HEK293 (cell line): ENCODE results near the gene IRX5.

Experiments
- GLI4 ChIP-seq: fragments of 450-650 bp; formaldehyde crosslinking; IDR thresholded peaks from 2 replicates; pipeline ENCODE4 v1.5.1; 2016; ENCODE audit warnings: missing biosample characterization, missing genetic modification characterization
- TCF7L2 ChIP-seq: IDR thresholded peaks from 2 replicates; pipeline ENCODE4 v1.6.1; 2011; ENCODE audit warnings: low read depth, mild to moderate bottlenecking, inconsistent platforms, low read length, moderate library complexity, borderline replicate concordance
- ZBTB17 ChIP-seq: fragments of 450-650 bp; formaldehyde crosslinking; IDR thresholded peaks from 2 replicates; pipeline ENCODE4 v1.5.1; 2016; ENCODE audit warnings: missing biosample characterization, missing genetic modification characterization
- ZBTB48 ChIP-seq: fragments of 450-650 bp; formaldehyde crosslinking; IDR thresholded peaks from 2 replicates; pipeline ENCODE4 v1.5.1; 2016; ENCODE audit warnings: missing biosample characterization, missing genetic modification characterization
- ZNF175 ChIP-seq: fragments of 450-650 bp; formaldehyde crosslinking; IDR thresholded peaks from 2 replicates; pipeline ENCODE4 v1.5.1; 2016; ENCODE audit warnings: missing biosample characterization, missing genetic modification characterization
- ZNF391 ChIP-seq: fragments of 450-650 bp; formaldehyde crosslinking; IDR thresholded peaks from 2 replicates; pipeline ENCODE4 v1.5.1; 2016; ENCODE audit warnings: low read depth, missing biosample characterization, missing genetic modification characterization, borderline replicate concordance
- ZNF548 ChIP-seq: fragments of 450-650 bp; formaldehyde crosslinking; IDR thresholded peaks from 2 replicates; pipeline ENCODE4 v1.5.1; 2016; ENCODE audit warnings: missing biosample characterization, missing genetic modification characterization
- ZNF580 ChIP-seq: fragments of 450-650 bp; formaldehyde crosslinking; IDR thresholded peaks from 2 replicates; pipeline ENCODE4 v1.5.1; 2016; ENCODE audit warnings: missing biosample characterization, missing genetic modification characterization
- ZNF664 ChIP-seq: fragments of 450-650 bp; formaldehyde crosslinking; IDR thresholded peaks from 2 replicates; pipeline ENCODE4 v1.5.1; 2016; ENCODE audit warnings: missing biosample characterization, missing genetic modification characterization
- ZNF76 ChIP-seq: fragments of 450-650 bp; formaldehyde crosslinking; IDR thresholded peaks from 2 replicates; pipeline ENCODE4; 2016; ENCODE audit warnings: low read depth, missing biosample characterization, missing genetic modification characterization, borderline replicate concordance
- TF ChIP-seq, protein P1 (sequence below): fragments of 450-650 bp; formaldehyde crosslinking; IDR thresholded peaks from 2 replicates; pipeline ENCODE4 v1.5.1; 2016; ENCODE audit warnings: missing biosample characterization, missing genetic modification characterization

DNA sequence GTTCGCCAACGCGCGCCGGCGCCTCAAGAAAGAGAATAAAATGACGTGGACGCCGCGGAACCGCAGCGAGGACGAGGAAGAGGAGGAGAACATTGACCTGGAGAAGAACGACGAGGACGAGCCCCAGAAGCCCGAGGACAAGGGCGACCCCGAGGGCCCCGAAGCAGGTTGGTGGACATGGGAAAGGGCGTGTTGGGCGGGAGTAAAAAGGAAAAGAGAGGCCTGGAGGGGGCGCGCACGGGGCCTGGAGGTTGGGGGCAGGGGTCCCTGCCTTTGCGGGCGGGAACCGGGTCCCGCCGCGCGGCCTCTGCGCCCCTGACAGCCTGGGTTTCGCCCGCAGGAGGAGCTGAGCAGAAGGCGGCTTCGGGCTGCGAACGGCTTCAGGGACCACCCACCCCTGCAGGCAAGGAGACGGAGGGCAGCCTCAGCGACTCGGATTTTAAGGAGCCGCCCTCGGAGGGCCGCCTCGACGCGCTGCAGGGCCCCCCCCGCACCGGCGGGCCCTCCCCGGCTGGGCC is 2.1 kb downstream of the IRX5 start:
- TF ChIP-seq, protein P1, sequence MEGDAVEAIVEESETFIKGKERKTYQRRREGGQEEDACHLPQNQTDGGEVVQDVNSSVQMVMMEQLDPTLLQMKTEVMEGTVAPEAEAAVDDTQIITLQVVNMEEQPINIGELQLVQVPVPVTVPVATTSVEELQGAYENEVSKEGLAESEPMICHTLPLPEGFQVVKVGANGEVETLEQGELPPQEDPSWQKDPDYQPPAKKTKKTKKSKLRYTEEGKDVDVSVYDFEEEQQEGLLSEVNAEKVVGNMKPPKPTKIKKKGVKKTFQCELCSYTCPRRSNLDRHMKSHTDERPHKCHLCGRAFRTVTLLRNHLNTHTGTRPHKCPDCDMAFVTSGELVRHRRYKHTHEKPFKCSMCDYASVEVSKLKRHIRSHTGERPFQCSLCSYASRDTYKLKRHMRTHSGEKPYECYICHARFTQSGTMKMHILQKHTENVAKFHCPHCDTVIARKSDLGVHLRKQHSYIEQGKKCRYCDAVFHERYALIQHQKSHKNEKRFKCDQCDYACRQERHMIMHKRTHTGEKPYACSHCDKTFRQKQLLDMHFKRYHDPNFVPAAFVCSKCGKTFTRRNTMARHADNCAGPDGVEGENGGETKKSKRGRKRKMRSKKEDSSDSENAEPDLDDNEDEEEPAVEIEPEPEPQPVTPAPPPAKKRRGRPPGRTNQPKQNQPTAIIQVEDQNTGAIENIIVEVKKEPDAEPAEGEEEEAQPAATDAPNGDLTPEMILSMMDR (tag by site-specific recombination): no peak
- no peak for TF ChIP-seq ZBTB17
- TF ChIP-seq ZNF664 (tag by site-specific recombination): no peak
- no peak for TF ChIP-seq TCF7L2
- no peak for TF ChIP-seq ZNF391 (tag by site-specific recombination)
- TF ChIP-seq ZNF175 (tag by site-specific recombination): no peak
- no peak for TF ChIP-seq ZNF548 (tag by site-specific recombination)
- TF ChIP-seq ZBTB48 (tag by site-specific recombination): no peak
- TF ChIP-seq GLI4 (tag by site-specific recombination): no peak
- TF ChIP-seq ZNF76: no peak
- TF ChIP-seq ZNF580 (tag by site-specific recombination): no peak
